ENCODE data around the gene ABCA1.
A peak's percentile ranks its signal among the peaks of the same experiment; 100 is the strongest.
"Not testable (repeated sequence)": the region's sequence is repeated elsewhere in the genome, so short reads cannot be mapped to it uniquely, and the experiment has no call there.

Gene ABCA1

DNA sequence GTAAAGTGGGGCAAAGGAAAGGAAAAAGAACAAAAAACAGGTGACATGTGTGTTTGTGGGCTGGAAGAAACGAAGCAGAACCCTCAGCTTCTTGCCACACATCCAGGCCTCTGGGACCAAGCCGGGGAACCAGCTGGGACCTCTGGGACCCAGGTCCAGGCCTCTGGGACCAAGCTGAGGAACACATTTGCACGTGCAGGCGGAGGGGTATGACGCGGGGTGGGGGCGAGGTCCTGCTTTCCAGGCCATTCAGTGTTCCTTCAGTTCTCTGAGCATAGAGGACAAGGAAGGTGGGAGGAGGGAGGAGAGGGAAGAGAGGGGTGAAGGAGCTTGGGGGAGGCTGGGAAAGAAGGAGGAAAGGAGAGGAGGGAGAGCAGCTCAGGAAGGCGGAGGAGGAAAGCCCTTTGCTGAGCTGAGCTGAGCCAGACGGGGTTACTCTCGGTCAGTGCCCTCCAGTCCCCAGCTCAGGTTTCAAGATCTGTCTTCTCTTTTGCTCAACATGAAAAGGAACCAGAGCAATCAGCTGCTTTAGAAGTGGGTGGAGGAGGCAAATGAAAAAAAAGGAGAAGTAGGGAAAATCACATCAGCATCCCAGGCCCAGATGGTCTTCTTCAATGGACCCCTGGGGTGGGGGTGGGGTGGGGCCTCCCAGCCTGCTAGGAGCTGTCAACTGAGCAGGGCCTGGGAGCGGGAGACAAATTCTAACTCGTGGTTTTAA, 59.1 kb downstream of the ABCA1 start:
- DNase-seq: peak; percentile 83

DNA sequence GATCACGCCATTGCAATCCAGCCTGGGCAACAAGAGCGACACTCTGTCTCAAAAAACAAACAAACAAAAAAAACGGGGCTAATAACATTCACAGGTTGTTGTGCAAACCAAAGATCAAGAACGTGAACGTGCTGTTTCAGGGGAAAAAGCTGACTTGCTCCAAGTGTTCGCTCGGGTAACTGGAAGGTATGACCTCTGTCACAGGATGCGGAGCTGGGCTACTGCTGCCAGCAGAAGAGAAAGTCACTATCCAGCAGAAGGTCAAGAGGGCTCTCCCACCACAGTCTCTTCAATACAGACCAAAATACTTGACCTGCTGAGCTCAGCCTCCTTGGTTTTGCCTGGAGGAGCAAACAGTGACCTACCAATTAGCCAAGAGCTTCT, 59.7 kb downstream of the ABCA1 start:
- DNase-seq: no peak

DNA sequence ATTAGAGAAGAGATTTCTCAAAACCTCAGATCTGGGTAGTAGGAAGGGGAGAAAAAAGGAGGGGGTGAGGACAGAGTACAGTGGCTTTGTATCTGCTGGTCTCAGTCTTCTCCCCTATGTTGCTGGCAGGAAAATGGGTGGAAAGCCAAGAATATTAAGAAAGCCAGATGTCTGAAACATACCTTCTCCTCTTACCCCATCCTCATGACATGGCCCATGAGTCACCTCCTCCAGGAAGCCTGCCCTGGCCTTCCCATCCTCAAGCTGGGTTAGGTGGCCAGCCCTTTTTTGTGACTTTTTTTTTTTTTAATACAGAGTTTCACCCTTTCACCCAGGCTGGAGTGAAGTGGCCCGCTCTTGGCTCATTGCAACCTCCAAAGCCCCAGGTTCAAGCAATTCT, 61.8 kb downstream of the ABCA1 start:
- DNase-seq: no peak

DNA sequence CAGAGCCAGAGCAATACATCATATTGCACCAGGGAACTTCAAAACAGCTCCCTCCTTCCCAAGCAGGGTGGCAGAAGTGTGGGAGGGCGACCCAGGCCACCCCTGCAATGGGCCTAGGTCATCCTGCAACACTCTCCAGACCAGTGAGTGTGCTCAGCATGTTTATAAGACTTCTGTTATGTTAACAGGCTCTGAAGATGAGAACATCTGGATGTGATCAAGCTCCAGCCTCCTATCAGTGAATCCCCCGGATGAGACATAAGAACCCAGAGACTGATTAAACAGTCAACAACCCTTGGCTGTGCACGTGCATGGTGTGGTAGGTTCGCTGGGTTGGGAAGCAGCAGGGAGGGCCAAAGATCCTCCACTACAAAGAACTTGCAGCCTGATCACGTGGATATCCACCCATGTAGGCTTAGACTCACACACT, 63.3 kb downstream of the ABCA1 start:
- no peak for DNase-seq

DNA sequence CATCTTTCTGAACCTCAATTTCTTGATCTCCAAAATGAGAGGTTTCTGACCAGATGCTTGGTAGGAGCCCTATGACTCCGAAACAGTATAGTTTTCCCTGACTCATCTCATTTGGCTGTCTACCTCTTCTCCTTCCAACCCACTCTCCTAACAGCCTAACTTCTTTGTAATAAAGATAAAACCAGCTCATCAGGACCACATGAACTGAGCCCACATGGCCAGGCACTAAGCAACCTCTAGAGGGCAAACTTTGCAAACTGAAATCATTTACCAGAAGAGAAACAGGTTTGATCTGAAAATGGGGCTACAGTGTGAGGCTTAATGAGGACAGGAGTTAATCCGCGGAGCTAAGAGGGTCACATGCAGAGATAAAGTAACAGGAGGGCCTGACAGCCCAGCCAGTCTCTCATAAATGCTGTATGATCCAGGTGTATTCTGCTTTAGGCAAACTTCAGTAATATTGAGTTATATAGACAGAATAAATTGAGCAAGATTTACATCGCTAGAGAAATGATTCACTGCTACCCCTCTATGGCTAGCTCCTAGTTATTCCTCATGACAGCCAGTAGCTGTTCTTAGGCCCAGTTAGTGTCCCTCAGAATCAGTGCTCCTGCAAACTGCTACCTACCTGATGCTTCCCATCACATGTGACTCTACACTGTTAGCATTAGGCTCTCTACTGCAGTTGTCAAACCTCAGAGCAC, 64.6 kb downstream of the ABCA1 start:
- DNase-seq: peak; percentile 62

DNA sequence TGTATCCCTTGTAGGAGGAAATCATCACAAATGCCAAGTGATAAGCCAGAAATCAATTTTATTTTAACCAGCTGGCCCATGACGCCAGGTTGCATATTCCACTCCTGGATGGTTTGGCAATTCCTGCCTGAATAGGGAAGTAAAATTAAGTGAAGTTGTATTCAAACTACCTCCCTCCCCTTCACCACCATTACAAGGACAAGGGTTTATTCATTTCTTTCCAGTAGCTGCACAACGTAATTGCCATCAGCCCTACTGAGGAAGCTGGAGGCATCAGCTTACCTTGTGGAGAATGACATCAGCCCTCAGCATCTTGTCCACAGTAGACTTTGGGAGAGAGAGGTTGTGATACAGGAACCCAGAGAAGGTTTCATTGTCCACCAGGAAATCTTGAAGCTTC, 66.6 kb downstream of the ABCA1 start:
- DNase-seq: peak; percentile 39

DNA sequence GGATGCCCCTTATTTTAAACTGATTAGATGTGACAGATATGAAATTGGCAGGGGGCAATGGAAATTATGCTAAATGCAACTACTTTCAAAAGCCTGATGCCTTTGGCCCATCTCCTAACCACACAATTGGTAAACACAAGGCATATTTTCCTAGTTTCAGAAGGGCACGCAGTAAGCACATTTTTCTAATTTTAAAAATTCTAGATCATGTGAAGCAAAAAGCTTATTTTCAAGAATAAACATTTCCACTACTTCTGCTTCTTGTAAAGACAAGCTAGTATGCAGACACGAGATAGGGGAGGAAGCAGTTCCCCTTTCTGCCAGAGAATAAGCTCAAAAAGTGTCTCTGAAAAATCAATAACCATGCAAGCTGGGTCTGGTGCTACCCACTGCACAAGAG, 67.7 kb downstream of the ABCA1 start:
- DNase-seq: no peak

DNA sequence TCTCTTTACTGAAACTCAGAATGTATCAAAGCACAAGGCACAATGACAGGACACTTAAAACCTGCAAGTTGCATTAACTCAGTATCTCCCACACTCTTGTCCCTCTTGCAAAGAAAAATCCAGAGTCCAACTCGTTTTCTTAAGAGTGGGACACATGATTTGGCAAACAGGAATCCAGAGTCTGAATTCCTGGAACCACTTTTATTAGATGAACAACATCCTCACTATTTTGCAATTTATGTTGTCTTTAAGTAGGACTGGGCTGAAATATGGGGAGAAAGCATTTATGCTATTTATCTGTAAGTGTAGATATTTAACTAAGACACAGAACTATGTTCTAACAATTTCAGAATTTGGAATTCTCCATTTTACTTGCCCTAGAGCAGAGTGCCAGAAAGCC, 69.1 kb downstream of the ABCA1 start:
- DNase-seq: no peak

DNA sequence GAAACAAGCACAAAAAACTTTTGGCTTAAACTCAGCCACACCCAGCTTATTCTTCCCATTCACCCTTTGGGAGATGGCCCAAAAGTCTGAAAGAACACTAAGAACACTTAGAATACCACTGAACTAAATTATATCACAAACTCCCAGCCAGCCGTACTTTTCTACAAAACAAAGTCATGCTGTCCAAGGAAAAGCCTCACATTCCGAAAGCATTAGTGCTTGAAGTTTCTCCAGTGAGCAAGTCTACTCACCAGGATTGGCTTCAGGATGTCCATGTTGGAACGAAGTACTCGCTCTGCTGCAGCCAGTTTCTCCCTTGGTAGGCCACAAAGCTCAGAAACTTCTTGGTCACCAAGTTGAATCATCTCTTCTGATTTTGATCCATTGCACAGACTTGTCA, 69.7 kb downstream of the ABCA1 start:
- no peak for DNase-seq

DNA sequence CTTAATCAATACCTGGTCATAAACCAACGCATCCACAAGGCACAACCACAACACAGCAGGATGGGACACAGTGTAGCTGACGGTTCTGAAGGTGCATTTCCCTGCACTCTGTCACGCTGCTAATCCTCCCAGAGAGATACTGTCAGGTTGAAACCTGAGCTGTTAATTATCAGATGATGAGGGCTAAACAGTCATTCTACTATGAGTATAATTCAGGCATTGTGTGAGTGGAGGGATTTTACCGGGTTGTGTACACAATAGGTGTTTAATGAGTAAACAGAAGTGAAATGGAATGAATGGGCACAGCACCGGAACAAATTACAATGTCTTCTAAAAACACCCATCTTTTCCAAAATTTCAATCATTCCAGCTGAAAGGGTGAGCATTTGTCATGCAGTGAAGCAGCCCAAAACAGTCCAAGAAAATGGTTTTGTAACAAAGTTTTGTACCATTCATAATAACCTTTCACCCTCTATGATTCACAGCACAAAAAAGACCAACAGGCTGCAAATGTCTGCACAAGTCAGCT, 71.5 kb downstream of the ABCA1 start:
- DNase-seq: peak; percentile 87

DNA sequence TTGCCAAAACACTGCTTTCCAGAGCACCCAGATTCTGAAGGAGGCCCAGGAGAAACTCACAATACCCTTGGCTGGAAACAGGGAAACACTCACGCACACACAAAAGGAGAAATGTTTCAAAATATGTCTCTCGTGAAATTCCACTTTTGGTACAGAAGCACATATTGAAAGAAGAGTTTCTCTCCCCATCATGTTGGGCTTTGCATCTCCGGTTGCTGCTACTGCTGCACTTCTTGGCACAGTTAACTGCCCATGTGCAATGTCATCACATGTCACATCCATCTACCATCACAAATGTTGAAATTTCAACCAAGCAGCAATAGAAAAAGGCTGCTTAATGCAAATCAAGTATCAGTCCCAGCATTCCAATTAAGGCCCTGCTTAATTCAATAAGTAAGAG, 72.1 kb downstream of the ABCA1 start:
- DNase-seq: peak; percentile 13

DNA sequence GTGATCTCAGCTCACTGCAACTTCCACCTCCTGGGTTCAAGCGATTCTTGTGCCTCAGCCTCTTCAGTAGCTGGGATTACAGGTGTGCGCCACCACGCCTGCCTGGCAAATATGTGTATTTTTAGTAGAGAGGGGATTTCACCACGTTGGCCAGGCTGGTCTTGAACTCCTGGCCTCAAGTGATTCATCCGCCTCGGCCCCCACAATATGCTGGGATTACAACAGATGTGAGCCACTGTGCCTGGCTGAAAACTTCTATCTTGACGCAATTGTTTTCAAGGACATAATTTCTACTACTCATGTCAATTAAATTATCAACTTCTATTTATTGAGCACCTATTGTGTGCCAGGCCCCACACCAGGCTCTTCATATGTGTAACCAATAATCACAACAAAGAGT, 72.7 kb downstream of the ABCA1 start:
- not testable (repeated sequence) for DNase-seq

DNA sequence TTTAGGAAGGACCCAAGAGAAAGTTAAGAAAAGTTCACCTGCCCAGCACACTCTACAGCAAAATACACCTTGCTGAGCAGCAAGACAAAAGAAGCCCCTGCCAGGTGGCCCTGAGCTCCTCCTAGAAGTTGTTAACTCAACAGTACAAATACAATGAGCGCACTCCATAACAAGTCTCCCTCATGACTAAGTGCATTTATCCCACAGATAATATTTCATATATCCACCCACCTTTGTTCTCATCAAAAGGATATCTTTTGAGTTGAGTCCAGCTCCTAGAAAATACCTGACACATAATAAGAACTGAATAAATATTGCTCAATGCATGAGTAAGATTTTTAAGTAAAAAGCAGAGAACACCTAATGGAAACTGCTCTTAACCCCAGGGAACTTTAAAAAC, 73.3 kb downstream of the ABCA1 start:
- DNase-seq: peak; percentile 38

DNA sequence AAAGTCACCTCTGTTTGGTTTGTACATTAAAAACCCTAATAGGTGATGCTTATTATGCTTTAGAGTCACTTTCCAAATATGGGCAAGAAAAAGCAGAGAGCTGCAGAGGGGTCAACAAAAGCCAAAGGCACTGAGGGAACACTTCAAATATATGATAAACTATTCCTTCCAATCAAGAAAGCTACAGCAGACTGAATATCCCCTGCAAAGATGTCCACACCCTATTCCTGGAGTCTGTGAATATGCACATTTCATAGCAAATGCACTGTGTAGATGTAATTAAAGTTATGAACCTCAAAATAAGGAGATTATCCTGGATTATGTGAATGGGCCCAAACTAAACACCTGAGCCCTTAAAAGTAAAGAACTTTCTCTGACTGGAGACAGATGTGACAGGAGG, 74.3 kb downstream of the ABCA1 start:
- no peak for DNase-seq

DNA sequence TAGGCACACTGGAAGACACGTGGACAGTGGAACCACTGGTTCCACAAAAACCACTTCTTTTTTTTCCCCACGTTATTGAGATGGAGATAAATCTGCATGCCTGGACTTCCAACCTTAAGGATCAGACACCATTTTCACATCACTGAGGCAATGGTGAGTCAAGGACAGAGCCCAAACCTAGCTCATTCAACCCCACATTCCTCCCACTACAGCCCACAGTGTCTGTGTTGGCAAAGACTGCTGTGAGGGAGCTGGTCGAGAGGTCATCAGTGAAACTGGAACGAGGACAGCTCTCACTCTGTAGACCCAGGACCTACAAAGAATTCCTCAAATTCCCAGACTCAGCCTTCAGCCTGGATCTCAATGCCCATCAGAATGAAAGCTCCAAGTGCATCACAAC, 74.8 kb downstream of the ABCA1 start:
- DNase-seq: no peak

DNA sequence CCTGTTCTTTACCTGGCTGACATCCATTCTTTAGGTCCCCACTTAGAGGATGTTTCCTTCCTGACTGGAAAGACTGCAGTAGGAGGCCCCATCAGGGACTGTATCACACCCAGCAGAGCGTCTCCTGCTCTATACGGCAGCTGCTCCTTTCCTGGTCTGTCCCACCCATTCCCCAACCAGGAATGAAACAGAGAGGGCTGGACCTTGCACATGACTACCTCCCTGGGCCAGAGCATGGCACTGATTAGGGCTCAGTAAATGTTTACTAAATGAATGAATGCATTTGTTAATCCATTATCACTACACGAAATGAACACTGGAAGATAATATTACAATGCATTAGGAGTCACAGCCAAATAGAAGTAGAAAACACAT, 76.4 kb downstream of the ABCA1 start:
- DNase-seq: no peak

DNA sequence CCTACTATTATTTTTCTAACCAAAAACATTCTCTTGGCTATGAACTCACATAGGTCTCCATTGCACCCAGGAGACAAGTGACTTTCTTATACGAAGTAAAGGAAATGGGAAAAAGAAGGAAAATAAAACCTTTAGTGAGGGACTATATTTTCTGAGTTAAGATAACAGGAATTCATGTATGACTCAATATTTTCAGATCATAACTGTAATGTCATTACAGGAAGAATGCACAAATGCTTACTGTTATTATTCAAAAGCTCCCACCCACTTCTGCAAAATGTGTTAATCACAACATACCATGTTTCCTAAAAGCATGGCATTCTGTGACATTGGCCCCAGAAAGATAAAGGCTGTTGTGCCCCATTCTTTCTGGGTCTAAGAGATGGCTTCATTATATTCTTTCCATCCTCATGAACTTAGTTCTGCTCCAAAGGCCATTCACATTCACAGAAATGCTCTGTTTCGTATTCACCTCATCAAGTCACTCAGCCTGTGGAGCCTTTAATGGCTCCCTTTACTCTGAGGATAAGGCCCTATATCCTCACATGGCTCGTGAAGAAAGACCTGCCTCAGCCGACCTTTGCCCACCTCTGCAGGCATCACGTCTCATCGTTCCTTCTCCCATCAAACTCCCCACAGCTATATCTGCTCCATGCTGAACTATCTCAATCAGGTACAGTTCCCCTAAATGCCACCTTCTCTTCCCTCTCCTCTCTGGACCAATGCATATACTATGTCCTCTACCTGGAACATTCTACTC, 77.0 kb downstream of the ABCA1 start:
- DNase-seq: no peak

DNA sequence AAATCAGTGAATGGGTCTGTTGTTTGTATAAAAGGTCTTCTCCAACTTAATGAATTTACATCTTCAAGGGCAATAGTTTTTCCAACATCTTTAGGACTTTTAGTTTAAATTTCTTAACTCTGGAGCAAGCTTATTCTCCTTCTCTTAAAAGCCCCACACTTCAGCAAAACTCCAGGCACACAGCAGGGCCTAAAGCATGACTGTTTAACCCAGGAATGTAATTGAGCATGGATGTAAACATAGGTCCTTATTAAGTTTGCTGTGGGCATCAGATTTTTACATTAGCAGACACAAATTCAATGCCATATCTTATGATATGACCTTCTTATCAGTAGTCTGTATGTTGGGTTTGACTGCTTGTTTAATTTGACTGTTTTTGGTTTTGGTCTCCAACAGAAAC, 78.9 kb downstream of the ABCA1 start:
- DNase-seq: no peak

DNA sequence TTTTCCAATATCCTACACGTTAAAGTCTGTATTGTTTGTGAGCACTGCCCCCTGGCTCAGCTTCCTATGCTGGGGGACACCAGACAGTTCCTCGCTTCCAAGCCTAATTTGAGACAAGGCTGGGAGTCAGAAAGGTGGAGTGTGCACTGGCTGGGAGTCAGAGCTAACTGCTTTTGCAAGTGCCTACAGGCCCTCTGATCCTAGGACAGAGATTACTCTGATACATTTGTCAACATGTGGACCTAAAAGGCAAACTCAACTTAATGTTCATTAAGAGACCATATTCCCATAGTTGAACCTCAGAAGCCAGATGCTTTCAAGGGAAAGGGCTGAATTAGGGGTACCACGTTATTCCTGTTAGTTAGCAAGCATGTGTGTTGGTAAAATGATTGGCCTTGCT, 83.2 kb downstream of the ABCA1 start:
- DNase-seq: no peak

DNA sequence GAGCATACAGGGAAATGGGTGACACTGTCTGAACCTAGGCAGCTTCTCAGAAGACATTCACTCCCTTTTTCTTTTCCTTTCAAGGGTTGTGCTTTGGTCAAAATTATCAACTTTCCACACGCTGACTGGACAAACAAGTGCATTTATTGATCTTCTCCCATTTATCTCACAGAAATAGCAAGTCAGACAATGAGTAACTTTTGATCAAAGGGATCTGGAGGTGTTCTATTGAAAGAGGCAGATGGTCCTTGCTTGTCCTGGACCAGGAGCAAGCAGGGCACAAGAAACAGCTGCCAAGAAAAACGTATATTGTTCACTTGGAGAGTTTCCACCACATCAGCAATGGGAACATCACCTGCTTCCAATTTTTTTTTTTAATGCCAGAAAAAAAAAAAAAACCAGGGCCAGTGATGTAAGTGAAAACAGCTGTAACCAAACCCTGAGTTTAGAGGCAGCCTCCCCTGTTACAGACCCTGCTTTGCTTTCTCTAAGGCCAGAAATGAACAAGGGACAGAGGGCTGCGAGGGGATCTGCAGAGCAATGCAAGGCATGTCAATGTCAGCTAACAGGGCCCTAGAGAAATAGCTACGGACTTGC, 84.2 kb downstream of the ABCA1 start:
- DNase-seq: no peak

DNA sequence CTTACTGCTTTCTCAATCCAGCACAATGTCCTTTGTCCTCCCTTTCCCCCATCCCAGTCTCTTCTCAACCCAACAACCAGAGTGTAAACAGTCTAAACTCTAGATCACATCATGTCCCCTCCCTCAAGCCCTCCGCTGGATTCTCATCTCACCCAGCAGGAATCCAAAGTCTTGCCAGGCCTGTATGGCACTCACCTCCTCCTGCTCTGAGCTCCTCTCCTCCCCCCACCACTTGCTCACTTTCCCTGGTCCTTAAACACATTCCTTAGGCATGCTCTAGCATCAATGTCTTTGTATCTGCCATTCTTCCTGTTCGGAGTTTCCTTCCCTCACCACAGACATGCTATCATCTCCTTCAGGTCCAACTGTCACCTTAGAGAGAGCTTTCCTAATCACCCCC, 85.3 kb downstream of the ABCA1 start:
- DNase-seq: no peak

DNA sequence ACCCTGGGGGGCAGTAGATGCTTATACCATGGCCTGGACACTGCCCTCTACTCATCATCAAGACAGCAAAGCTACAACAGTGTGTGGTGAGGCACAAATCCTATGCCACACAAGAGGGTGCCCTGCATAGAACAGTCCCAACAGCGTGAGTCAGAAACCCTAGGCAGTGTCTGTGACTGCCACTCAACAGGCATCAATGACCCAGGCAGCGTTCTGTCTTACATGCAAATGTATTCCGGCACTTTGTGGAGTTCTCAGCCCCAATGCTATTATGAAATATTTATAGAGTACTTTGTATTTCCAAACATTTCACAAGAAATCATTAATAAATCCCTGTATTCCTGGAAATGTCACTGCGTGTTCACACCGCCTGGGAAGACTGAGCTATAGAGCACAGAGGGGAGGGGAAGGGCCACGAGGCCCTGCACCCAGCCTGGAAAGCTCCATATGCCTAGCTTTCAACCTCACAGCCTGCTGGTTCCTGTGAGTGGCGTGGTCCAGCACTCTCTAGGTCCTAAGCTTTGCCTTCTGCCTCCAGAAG, 86.3 kb downstream of the ABCA1 start:
- DNase-seq: no peak

DNA sequence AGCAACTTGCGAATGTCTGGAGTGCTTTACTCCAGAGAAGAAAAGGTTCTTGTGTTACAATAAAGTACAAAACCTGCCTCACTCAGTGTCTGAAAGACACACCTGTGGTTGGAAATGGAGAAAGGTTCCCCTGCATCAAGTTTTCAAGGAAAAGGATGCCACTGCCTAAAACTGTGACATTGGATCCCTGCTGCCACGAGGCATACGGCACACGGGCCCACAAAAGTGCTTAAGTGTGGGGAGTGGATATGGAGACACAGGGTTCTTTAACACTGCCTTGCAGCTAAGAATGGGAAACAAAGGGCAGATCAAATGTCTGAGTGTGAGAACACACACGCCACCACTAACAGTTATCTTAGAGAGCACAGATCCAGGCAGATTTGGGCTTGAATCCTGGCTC, 89.0 kb downstream of the ABCA1 start:
- DNase-seq: no peak

Data from NCI-H2029 (cell line).